Activated T-cell treated with anti-CD3 and anti-CD28 coated beads for 24 hours (primary cell): ENCODE measurements around the gene ZNF835.
"Not testable (repeated sequence)": the region's sequence is repeated elsewhere in the genome, so short reads cannot be mapped to it uniquely, and the experiment has no call there.

ENCODE experiments used
- DNase-seq: peaks from one replicate; pipeline ENCODE4 v3.0.0-alpha.2; 2020; ENCODE audit warnings: low read depth

Gene ZNF835

GRCh38 chr19:56671613-56671994 is at the start of gene ZNF835:
TSS of gene ZNF835 (minus strand) at chr19:56671757. CDS start at chr19:56665198, 6,559 bp downstream.
- peak; percentile 81 for DNase-seq

- no peak for DNase-seq
Measured at GRCh38 chr19:56720281-56720680, 48.7 kb upstream of the ZNF835 start.

- no peak for DNase-seq
Measured at GRCh38 chr19:56718231-56718630, 46.7 kb upstream of the ZNF835 start.

GRCh38 chr19:56712611-56713276 is 41.2 kb upstream of the ZNF835 start:
- no peak for DNase-seq

GRCh38 chr19:56710437-56710836 is 38.9 kb upstream of the ZNF835 start:
- no peak for DNase-seq

- DNase-seq = no peak
Measured at GRCh38 chr19:56707821-56708220, 36.3 kb upstream of the ZNF835 start.

- DNase-seq = no peak
Measured at GRCh38 chr19:56705939-56706338, 34.4 kb upstream of the ZNF835 start.

- no peak for DNase-seq
Measured at GRCh38 chr19:56701895-56702294, 30.3 kb upstream of the ZNF835 start.

GRCh38 chr19:56699552-56699951 is 28.0 kb upstream of the ZNF835 start:
- no peak for DNase-seq

- DNase-seq = no peak
Measured at GRCh38 chr19:56692206-56692895, 20.8 kb upstream of the ZNF835 start.

GRCh38 chr19:56690670-56691069 is 19.1 kb upstream of the ZNF835 start:
- DNase-seq = no peak

GRCh38 chr19:56689198-56689597 is 17.6 kb upstream of the ZNF835 start:
- no peak for DNase-seq

GRCh38 chr19:56687031-56687430 is 15.5 kb upstream of the ZNF835 start:
- no peak for DNase-seq

- no peak for DNase-seq
Measured at GRCh38 chr19:56683116-56683515, 11.6 kb upstream of the ZNF835 start.

- no peak for DNase-seq
Measured at GRCh38 chr19:56681702-56682101, 10.1 kb upstream of the ZNF835 start.

GRCh38 chr19:56678205-56678604 is 6.6 kb upstream of the ZNF835 start:
- DNase-seq = no peak

GRCh38 chr19:56672610-56673009 is 1.1 kb upstream of the ZNF835 start:
- not testable (repeated sequence) for DNase-seq

- DNase-seq = no peak
Measured at GRCh38 chr19:56670961-56671612, 470 bp downstream of the ZNF835 start.

- DNase-seq = no peak
Measured at GRCh38 chr19:56670401-56670960, 1.1 kb downstream of the ZNF835 start.

- DNase-seq = no peak
Measured at GRCh38 chr19:56668676-56669075, 2.9 kb downstream of the ZNF835 start.

GRCh38 chr19:56667311-56667870 is 4.2 kb downstream of the ZNF835 start:
- DNase-seq = no peak

GRCh38 chr19:56664511-56664910 is 7.0 kb downstream of the ZNF835 start:
- no peak for DNase-seq
